GM19397 (cell line): ENCODE measurements around the gene ZDHHC8.

Experiments used
- ATAC-seq: cut with Tn5 transposase; IDR thresholded peaks from one replicate; pipeline ENCODE4 v1.9.1; 2021; ENCODE audit warnings: mild to moderate bottlenecking, moderate library complexity; ENCODE audit not compliant: unreplicated experiment

The ZDHHC8 gene

GRCh38 chr22:20127869-20128618 is 3.6 kb upstream of the ZDHHC8 start:
- ATAC-seq, result no peak

DNA sequence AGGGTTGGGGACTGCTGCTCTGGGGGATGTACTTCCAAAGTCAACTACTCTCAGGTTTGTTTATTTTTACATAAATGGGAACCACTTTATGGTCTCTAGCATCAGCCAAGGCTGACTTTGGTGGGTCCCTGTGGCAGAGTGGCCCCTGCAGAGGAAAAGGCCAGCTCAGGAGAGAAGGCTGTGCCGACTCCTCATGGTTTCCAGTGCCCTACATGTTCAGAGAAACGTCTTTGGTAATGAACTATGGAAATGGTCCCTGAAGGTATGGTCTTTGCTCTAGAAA is 3.0 kb upstream of the ZDHHC8 start:
- ATAC-seq, result no peak

- no peak for ATAC-seq
Measured at GRCh38 chr22:20128902-20129746, 2.5 kb upstream of the ZDHHC8 start.

DNA sequence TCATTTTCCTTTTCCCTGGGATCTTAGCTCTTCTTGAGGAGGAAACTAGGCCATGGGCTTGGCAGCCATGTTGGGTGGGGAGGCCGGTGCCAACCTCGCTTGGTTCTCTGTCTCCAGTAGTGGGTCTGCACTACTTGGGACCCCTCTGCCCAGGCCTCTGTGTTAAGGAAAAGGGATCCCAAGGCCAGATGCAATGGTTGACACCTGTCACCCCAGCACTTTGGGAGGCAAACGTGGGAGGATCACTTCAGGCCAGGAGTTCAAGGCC is 1.9 kb upstream of the ZDHHC8 start:
- no peak for ATAC-seq

GRCh38 chr22:20130319-20130718 is 1.3 kb upstream of the ZDHHC8 start:
- ATAC-seq, result no peak

DNA sequence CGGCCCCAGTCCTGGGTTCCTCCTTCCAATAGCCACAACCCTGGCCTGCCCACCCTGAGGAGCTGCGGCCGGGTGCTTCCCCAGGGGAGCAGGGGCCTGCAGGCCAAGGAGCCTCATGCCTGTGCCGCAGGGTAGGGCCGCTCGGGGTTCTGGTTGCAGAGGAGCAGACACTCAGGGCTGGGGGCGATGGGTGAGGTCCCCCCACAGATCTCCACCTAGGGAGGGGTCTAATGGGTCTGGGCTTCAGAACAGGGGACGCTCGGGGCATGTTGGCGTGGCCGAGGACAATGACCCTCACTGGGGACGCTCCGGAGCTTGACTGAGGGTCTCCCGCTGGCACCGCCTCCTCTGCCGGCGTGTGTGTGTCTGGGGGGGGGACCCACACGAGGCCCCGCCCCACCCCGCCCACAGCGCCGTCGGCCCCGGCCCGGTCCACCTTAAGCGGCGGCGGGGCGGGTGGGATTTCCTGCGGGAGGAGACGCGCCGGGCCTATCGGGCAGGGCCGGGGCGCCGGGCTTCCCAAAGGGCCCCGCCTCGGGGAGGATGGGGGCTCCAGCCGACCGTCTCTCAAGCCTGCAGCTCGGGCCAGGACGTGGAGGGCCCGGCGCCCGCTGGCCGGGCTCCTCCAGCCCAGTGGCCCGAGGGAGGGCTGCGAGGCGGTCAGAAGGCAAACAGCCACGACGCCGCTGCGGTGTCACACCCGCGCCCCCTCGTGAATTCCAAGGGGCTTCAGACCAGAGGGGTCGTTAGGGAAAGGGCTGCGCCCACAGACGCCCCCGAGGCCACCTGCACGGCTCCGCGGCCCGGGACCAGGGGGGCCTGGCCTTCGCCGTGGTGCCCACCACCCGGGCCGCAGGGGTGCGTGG is 640 bp upstream of the ZDHHC8 start:
- peak; percentile 60 for ATAC-seq

- ATAC-seq, result peak; percentile 10
Measured at GRCh38 chr22:20131859-20132685, 468 bp downstream of the ZDHHC8 start.

DNA sequence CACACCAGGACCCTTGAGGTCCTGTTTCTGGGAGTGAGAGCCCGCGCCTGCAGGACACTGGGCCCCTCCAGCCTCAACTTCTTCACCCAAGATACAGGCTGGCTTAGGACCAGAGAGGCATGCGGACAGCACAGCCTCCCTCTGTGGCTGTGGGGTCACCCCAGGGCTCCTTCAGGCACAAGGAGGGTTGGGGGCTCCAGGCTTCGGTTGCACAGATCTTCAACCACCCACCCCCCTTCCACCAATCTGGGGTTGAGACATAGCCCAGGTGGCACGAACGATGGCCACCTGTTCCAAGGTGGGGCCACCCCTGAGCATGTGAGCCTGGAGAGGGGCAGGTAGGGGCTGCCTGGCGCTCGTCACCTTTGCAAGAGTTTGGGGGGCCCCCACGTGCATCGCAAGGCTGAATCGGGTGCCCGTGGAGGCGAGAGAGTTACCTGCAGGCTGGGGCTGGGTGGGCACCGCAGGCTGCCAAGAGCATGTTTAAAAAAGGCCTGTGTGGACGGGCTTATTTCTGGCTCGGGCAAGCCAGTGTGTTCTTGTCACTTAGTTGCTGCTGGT is 1.2 kb downstream of the ZDHHC8 start:
- no peak for ATAC-seq

- ATAC-seq, result no peak
Measured at GRCh38 chr22:20133930-20134549, 2.4 kb downstream of the ZDHHC8 start.

GRCh38 chr22:20135265-20135664 is 3.7 kb downstream of the ZDHHC8 start:
- no peak for ATAC-seq

GRCh38 chr22:20135806-20136602 is 4.4 kb downstream of the ZDHHC8 start:
- no peak for ATAC-seq

DNA sequence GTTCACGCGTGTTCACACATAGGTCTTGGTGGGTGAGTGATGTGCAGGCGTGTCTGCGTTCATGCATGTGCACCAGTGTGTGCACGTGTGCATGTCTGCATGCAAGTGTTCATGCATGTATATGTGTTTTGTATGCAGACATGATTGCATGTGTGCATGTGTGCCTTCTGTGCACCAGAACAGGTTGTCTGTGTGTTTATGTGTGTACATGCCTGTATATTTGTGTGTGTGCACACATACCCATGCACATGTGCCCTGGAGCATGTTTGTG is 4.9 kb downstream of the ZDHHC8 start:
- no peak for ATAC-seq

- ATAC-seq, result no peak
Measured at GRCh38 chr22:20137113-20137512, 5.5 kb downstream of the ZDHHC8 start.

DNA sequence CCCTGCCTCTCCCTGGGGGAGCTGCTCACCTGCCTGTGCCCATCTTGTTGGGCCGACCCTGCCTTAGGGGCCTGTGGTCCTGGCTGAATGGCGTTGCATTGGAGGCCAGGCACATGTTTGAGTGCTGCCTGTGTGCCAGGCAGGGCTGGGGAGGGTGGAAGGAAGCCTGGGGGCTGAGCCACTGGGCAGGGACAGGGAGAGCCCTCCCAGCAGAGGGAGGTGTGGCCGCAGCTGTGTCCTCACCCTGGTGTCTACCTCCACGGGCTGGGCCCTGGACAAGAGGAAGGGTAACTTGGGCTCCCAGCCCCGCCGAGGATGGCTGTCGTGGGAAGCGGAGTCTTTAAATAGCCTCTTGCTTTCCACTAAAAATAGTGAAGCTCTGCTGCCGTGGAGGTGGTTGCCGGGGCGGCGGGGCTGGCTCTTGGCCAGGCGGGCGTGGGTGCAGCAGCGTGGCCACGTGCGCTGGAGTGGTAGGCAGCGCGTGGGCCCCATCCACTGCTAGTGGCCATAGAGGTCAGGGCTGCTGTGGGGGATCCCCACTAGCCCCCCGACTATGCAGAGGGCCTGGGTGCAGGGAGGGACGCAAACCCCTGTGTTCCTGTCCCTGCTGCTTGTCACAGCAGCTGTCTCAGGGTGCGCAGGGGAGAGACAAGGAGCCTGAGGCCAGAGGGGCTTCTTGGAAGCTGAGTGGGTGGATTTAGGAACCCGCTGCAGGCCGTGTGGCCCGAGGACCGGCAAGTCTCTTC is 6.2 kb downstream of the ZDHHC8 start:
- ATAC-seq, result no peak

- ATAC-seq, result no peak
Measured at GRCh38 chr22:20138417-20138738, 6.8 kb downstream of the ZDHHC8 start.

DNA sequence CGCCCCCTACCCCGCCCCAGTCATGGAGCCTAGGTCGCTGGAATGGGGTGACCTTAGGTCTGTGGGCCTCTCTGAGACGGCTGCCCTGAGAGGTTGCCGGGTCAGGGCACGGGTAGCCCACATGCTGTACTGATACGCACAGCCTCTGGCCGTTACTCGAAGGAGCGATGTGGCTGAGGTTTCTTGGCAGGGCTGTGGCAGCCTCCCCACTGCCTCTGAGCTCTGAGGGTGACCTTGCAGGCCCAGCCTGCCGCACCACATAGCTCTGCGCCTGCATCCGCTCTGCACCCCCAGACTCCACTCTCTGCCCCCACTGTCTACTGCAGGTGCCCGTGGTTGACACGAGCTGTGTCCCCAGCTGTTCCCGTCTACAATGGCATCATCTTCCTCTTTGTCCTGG is 7.3 kb downstream of the ZDHHC8 start:
- ATAC-seq, result no peak

DNA sequence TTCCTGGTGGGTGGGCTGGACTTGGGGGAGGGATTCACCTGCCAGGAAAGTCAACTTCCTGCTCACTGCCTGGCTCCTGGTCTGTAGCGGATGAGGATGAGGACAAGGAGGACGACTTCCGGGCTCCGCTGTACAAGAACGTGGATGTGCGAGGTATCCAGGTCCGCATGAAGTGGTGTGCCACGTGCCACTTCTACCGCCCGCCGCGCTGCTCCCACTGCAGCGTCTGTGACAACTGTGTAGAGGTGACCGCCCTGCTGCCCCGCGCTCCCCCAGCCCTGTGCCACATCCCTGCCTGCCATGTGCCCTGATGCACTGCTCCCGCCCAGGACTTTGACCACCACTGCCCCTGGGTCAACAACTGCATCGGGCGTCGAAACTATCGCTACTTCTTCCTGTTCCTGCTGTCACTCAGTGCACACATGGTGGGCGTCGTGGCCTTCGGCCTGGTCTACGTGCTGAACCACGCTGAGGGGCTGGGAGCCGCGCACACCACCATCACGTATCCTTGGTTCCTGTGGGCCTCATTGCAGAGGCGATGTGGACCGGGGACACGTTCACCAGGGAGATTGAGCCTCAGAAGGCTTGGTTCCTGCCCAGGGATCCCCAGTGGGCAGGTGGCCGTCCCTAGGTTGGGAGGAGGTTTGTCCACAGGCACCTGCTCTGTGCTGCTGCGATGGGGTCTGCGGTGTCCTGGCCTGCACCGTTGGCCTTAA is 7.9 kb downstream of the ZDHHC8 start:
- no peak for ATAC-seq

- ATAC-seq, result no peak
Measured at GRCh38 chr22:20140107-20140445, 8.5 kb downstream of the ZDHHC8 start.
